Retinal pigment epithelial cell (primary cell): ENCODE results near the gene PTPRB.
A peak's percentile ranks its signal among the peaks of the same experiment; 100 is the strongest.

ENCODE experiments used
- DNase-seq: peaks from one replicate; pipeline ENCODE4 v3.0.0-alpha.2; 2010; ENCODE audit warnings: low read depth
- H3K4me3 ChIP-seq: 2 replicates; pipeline ENCODE4 v1.5.1; 2011; ENCODE audit warnings: mild to moderate bottlenecking, low read length, control low read depth, moderate library complexity
- TF ChIP-seq, protein P1 (sequence below): conservative IDR thresholded peaks from 2 replicates; pipeline ENCODE4 v1.5.1; 2011; ENCODE audit warnings: low read depth, low read length, control low read depth, inconsistent platforms

The PTPRB gene

DNA sequence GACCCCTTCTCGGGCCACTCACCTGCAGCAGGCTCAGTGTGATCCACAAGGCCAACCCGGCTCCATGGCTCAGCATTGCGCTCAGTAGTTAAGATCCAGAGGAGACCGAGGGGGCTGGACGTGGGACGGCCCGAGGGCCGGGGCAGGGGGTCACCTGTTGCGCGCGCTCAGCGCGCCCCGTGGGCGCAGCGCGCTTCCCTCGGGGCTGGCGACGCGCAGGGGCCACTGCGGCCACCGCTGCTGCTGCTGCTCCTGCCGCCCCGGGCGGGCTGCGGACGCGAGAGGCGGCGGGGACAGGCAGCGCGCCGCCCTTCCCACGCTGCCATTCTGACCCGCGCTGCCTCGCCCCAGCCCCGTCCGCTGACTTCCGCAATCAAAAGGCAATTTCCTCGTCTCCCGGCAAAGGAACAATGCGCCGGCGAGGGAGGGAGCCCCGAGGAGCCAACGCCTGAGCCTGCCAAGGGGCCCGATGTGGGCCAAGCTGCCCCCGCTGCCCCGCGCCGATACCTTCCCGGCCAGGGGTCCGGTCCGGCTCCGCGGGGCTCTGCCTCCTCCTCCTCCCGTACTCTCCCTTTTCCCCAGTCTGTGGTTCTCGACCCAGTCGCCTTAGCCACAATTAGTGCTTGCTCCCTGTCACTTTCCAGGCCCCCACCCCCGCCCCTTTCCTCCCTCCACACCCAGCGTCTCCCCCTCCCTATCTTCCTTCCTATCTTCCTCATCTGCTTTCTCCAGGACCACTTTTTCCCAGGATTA lies 27.3 kb downstream of the PTPRB start:
- DNase-seq = no peak
- TF ChIP-seq, protein P1, sequence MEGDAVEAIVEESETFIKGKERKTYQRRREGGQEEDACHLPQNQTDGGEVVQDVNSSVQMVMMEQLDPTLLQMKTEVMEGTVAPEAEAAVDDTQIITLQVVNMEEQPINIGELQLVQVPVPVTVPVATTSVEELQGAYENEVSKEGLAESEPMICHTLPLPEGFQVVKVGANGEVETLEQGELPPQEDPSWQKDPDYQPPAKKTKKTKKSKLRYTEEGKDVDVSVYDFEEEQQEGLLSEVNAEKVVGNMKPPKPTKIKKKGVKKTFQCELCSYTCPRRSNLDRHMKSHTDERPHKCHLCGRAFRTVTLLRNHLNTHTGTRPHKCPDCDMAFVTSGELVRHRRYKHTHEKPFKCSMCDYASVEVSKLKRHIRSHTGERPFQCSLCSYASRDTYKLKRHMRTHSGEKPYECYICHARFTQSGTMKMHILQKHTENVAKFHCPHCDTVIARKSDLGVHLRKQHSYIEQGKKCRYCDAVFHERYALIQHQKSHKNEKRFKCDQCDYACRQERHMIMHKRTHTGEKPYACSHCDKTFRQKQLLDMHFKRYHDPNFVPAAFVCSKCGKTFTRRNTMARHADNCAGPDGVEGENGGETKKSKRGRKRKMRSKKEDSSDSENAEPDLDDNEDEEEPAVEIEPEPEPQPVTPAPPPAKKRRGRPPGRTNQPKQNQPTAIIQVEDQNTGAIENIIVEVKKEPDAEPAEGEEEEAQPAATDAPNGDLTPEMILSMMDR = no peak
- H3K4me3 ChIP-seq = peak overlapping the region; percentile 60

DNA sequence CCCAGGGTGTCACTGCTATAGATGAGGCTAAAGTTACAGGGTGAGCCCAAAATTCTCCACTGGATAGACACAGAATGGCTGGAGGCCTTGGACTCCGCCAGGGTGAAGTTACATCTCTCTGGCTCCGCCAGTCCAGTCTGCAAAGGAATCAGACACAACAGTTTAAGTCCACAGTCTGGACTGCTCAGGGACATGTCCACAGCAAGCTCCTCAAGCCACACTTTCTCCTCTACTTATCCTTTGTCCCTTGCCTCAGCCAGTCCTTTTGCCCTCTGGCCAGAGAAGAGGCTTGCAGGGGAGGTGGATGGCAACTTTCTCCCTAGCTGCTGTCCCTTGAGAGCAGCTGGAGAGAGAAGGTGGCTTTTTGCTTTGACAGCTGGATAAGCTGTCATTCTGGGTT lies 28.0 kb downstream of the PTPRB start:
- no peak for DNase-seq
- TF ChIP-seq, protein P1 = no peak
- peak overlapping the region; percentile 60 for H3K4me3 ChIP-seq

DNA sequence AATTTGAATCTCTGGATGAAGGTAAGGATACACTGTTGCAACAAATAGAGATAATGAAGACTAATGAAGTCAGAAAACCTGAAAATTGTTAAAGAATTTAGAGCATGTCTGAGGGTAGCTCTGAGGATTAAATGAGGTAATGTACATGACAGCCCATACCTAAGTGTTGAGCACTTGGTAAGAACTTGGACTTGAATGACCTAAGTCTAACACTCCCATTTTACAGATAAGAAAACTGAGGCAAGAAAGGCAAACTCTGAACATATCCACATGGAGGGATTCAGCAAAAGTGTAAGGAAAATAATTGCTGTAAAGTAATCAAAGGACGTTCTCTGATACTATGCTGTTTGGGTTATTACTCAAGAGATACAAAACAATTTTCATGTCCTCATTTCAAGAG lies 29.0 kb downstream of the PTPRB start:
- TF ChIP-seq, protein P1 = no peak
- H3K4me3 ChIP-seq = peak overlapping the region; percentile 2
- DNase-seq = no peak

DNA sequence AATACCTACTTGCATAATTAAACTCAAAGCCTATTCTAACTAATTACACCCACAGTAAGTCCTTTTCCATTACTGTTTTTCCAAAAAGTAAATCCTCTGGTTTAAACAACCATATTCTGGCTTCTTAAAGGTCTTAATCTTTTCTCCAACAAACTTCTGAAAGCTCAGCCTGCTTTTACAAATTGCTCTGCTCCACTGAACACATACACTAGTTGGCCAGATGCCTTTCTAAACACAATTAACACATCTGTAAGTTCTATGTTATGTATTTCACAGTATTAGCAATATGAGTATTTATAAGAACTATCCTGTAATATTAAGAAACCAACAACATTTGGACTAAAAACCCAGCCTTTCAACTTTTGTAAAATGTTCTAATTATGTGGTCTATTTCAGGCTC lies 30.1 kb downstream of the PTPRB start:
- DNase-seq = peak; percentile 79
- TF ChIP-seq, protein P1 = no peak
- peak overlapping the region; percentile 31 for H3K4me3 ChIP-seq

DNA sequence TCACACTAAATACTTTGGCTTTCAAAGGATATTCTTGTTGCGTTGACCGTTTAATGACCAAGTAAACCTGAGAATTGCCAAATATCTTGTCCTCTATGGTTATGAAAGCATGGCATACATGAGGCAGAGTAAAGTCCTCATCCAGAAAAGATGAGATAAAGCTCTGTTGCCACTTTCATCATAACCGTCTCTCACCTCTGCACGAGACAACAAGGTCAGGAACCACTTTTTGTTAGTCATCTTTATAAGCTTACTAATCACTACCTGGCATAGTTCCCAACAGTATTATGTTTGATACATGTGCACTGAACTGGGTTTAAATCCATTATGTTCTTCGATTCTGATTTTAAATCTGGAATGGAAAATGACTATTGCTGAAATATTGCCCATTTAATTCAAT lies 31.3 kb downstream of the PTPRB start:
- TF ChIP-seq, protein P1 = no peak
- DNase-seq = peak; percentile 78
- peak overlapping the region; percentile 31 for H3K4me3 ChIP-seq

DNA sequence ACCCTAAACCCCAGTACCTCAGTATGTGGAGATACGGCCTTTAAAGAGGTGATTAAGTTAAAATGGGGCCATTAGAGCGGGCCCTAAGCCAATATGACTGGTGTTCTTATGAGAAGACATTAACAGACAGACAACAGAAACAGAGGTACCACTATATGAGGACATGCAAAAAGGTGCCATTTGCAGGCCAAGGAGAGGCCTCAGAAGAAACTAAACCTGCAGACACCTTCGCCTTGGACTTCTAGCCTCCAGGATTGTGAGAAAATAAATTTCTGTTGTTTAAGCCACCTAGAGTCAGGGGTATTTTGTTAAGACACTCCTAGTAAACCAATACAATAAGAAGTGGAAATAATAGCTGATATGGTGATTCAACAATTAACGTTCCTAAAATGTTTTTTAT lies 32.6 kb downstream of the PTPRB start:
- H3K4me3 ChIP-seq = no peak overlapping the region
- no peak for DNase-seq
- TF ChIP-seq, protein P1 = no peak

DNA sequence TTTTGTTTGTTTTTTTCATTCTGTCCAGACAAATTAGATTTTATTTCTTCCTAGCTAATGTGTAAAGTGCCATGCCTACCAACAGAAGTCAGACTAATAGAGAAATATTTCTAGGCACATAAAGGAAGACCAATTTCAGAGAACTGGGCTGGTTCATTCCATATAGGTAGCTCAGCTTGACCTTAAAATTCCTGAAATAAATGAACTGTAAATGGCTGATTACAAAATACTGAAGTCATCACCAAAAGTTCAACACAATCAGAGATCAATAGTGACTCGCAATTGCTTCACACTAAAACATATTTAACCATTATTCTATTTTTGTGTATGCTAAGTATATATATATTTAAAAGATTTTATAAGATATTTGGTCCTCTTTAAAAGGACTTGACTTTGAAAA lies 34.2 kb downstream of the PTPRB start:
- DNase-seq = no peak
- H3K4me3 ChIP-seq = no peak overlapping the region
- TF ChIP-seq, protein P1 = no peak
